ENCODE measurements around the gene CASP3. TPM values are rescaled to one million over a fixed set of nuclear protein-coding genes. Genes with fewer than 3 reads are reported as not detected.

CASP3 gene
- total and polyA plus RNA-seq, 7 experiments from 2014 or later = 2.9 to 73.4 (median 13.7) TPM

GRCh38 chr4:184688447-184688846 is 39.2 kb upstream of the CASP3 start:
- no peaks in the 10 kb centered on the region for H3K4me1 ChIP-seq (ENCODE audit: control insufficient read depth in 2 of 2, insufficient read depth in 2 of 2, low read length in 2 of 2)
- intact Hi-C loops (cut with micrococcal nuclease) = no loop called here
- ChIA-PET POLR2A (no interaction called here), CTCF (no interaction called here)
- no peak overlapping the region for H3K4me3 ChIP-seq (ENCODE audit: low read length)
- no peaks in the 10 kb centered on the region for H3K9me3 ChIP-seq (ENCODE audit: control insufficient read depth in 2 of 3, low read length in 3 of 3)
- ATAC-seq = no peak
- Mint-ChIP-seq H3K36me3 (peaks cover 0 to 38% (median 20%) of the 10 kb centered on the region in 5 donors), H3K27me3 (no peaks in the 10 kb centered on the region), H3K27ac (no peak overlapping the region), H3K4me1 (peaks cover 0 to 22% (median 7%) of the 10 kb centered on the region in 7 donors), H3K4me3 (no peak overlapping the region), H3K9me3 (peaks cover 0 to 2% (median 0%) of the 10 kb centered on the region in 11 donors)
- no peak overlapping the region for H3K27ac ChIP-seq (ENCODE audit: low read depth, low read length)
- H3K36me3 ChIP-seq (ENCODE audit: control insufficient read depth in 2 of 3, insufficient read depth in 3 of 3, low read length in 3 of 3) = peaks cover 0 to 5% (median 4%) of the 10 kb centered on the region in 3 experiments
- no peak for DNase-seq
- no peaks in the 10 kb centered on the region for H3K27me3 ChIP-seq (ENCODE audit: control insufficient read depth in 2 of 2, insufficient read depth in 2 of 2, low read length in 2 of 2)

- DNase-seq = no peak
- H3K9me3 ChIP-seq (ENCODE audit: control insufficient read depth in 2 of 3, low read length in 3 of 3) = no peaks in the 10 kb centered on the region
- Mint-ChIP-seq H3K4me1 (peaks cover 0 to 22% (median 7%) of the 10 kb centered on the region in 7 donors), H3K36me3 (peaks cover 0 to 34% (median 19%) of the 10 kb centered on the region in 5 donors), H3K27me3 (no peaks in the 10 kb centered on the region), H3K27ac (no peak overlapping the region), H3K4me3 (no peak overlapping the region), H3K9me3 (peaks cover 0 to 2% (median 0%) of the 10 kb centered on the region in 11 donors)
- ChIA-PET CTCF (interaction anchor here (0.6 kb wide), 1 partner anchor 43 kb away, joined by 3 read pairs; no protein-coding TSS in a partner anchor), POLR2A (interaction anchor here (0.6 kb wide), 1 partner anchor 34 kb away, joined by 3 read pairs; no protein-coding TSS in a partner anchor)
- H3K27me3 ChIP-seq (ENCODE audit: control insufficient read depth in 2 of 2, insufficient read depth in 2 of 2, low read length in 2 of 2) = no peaks in the 10 kb centered on the region
- no peak overlapping the region for H3K4me3 ChIP-seq (ENCODE audit: low read length)
- intact Hi-C loops (cut with micrococcal nuclease) = no loop called here
- no peaks in the 10 kb centered on the region for H3K4me1 ChIP-seq (ENCODE audit: control insufficient read depth in 2 of 2, insufficient read depth in 2 of 2, low read length in 2 of 2)
- ATAC-seq = no peak
- peaks cover 0 to 4% (median under 1%) of the 10 kb centered on the region in 3 experiments for H3K36me3 ChIP-seq (ENCODE audit: control insufficient read depth in 2 of 3, insufficient read depth in 3 of 3, low read length in 3 of 3)
- no peak overlapping the region for H3K27ac ChIP-seq (ENCODE audit: low read depth, low read length)
Measured at GRCh38 chr4:184688005-184688404, 38.8 kb upstream of the CASP3 start.

- CTCF ChIA-PET = interaction anchor here (0.9 kb wide), 1 partner anchor 16 kb away, joined by 3 read pairs; no protein-coding TSS in a partner anchor
- H3K4me1 Mint-ChIP-seq = peaks cover 0 to 21% (median 7%) of the 10 kb centered on the region in 7 donors
- Histone ChIP-seq H3K9me3 (ENCODE audit: control insufficient read depth in 2 of 3, low read length in 3 of 3) (no peaks in the 10 kb centered on the region), H3K36me3 (ENCODE audit: control insufficient read depth in 2 of 3, insufficient read depth in 3 of 3, low read length in 3 of 3) (peaks cover 0 to 4% (median 0%) of the 10 kb centered on the region in 3 experiments), H3K4me3 (ENCODE audit: low read length) (no peak overlapping the region), H3K4me1 (ENCODE audit: control insufficient read depth in 2 of 2, insufficient read depth in 2 of 2, low read length in 2 of 2) (no peaks in the 10 kb centered on the region), H3K27ac (ENCODE audit: low read depth, low read length) (no peak overlapping the region), H3K27me3 (ENCODE audit: control insufficient read depth in 2 of 2, insufficient read depth in 2 of 2, low read length in 2 of 2) (no peaks in the 10 kb centered on the region)
- peak overlapping the region in 3 of 9 donors; percentile 13 to 53 (median 50) for H3K27ac Mint-ChIP-seq
- H3K4me3 Mint-ChIP-seq = peak overlapping the region in 1 of 10 donors; percentile 23
- H3K9me3 Mint-ChIP-seq = no peaks in the 10 kb centered on the region
- POLR2A ChIA-PET = no interaction called here
- H3K36me3 Mint-ChIP-seq = peaks cover 0 to 30% (median 14%) of the 10 kb centered on the region in 5 donors
- intact Hi-C loops (cut with micrococcal nuclease) = no loop called here
- DNase-seq (no peak), ATAC-seq (peak; percentile 86)
- no peaks in the 10 kb centered on the region for H3K27me3 Mint-ChIP-seq
Measured at GRCh38 chr4:184684491-184685189, 35.4 kb upstream of the CASP3 start.

- H3K9me3 ChIP-seq (ENCODE audit: control insufficient read depth in 2 of 3, low read length in 3 of 3) = no peaks in the 10 kb centered on the region
- H3K36me3 ChIP-seq (ENCODE audit: control insufficient read depth in 2 of 3, insufficient read depth in 3 of 3, low read length in 3 of 3) = peaks cover 0 to 3% (median 0%) of the 10 kb centered on the region in 3 experiments
- Mint-ChIP-seq H3K4me1 (peaks cover 0 to 11% (median 7%) of the 10 kb centered on the region in 7 donors), H3K4me3 (no peak overlapping the region), H3K27ac (no peak overlapping the region), H3K36me3 (peaks cover 0 to 24% (median 14%) of the 10 kb centered on the region in 5 donors), H3K27me3 (no peaks in the 10 kb centered on the region), H3K9me3 (no peaks in the 10 kb centered on the region)
- CTCF ChIA-PET = no interaction called here
- POLR2A ChIA-PET = no interaction called here
- no peak overlapping the region for H3K4me3 ChIP-seq (ENCODE audit: low read length)
- H3K4me1 ChIP-seq (ENCODE audit: control insufficient read depth in 2 of 2, insufficient read depth in 2 of 2, low read length in 2 of 2) = no peaks in the 10 kb centered on the region
- intact Hi-C loops (cut with micrococcal nuclease) = no loop called here
- ATAC-seq (no peak), DNase-seq (no peak)
- H3K27ac ChIP-seq (ENCODE audit: low read depth, low read length) = no peak overlapping the region
- H3K27me3 ChIP-seq (ENCODE audit: control insufficient read depth in 2 of 2, insufficient read depth in 2 of 2, low read length in 2 of 2) = no peaks in the 10 kb centered on the region
Measured at GRCh38 chr4:184681916-184682315, 32.7 kb upstream of the CASP3 start.

GRCh38 chr4:184680698-184681097 is 31.5 kb upstream of the CASP3 start:
- Histone ChIP-seq H3K36me3 (ENCODE audit: control insufficient read depth in 2 of 3, insufficient read depth in 3 of 3, low read length in 3 of 3) (no peaks in the 10 kb centered on the region), H3K4me3 (ENCODE audit: low read length) (no peak overlapping the region), H3K9me3 (ENCODE audit: control insufficient read depth in 2 of 3, low read length in 3 of 3) (no peaks in the 10 kb centered on the region), H3K27ac (ENCODE audit: low read depth, low read length) (no peak overlapping the region), H3K27me3 (ENCODE audit: control insufficient read depth in 2 of 2, insufficient read depth in 2 of 2, low read length in 2 of 2) (no peaks in the 10 kb centered on the region), H3K4me1 (ENCODE audit: control insufficient read depth in 2 of 2, insufficient read depth in 2 of 2, low read length in 2 of 2) (no peaks in the 10 kb centered on the region)
- Mint-ChIP-seq H3K36me3 (peaks cover 0 to 19% (median 14%) of the 10 kb centered on the region in 5 donors), H3K9me3 (no peaks in the 10 kb centered on the region), H3K27me3 (no peaks in the 10 kb centered on the region), H3K4me3 (no peak overlapping the region), H3K27ac (no peak overlapping the region), H3K4me1 (peaks cover 0 to 11% (median 7%) of the 10 kb centered on the region in 7 donors)
- ChIA-PET CTCF (no interaction called here), POLR2A (no interaction called here)
- intact Hi-C loops (cut with micrococcal nuclease) = no loop called here
- ATAC-seq (no peak), DNase-seq (no peak)

GRCh38 chr4:184675821-184676492 is 26.7 kb upstream of the CASP3 start:
- intact Hi-C loops (cut with micrococcal nuclease) = no loop called here
- no peaks in the 10 kb centered on the region for H3K4me1 ChIP-seq (ENCODE audit: control insufficient read depth in 2 of 2, insufficient read depth in 2 of 2, low read length in 2 of 2)
- ChIA-PET CTCF (no interaction called here), POLR2A (interaction anchor here (0.6 kb wide), 1 partner anchor 21 kb away, joined by 4 read pairs; no protein-coding TSS in a partner anchor)
- Mint-ChIP-seq H3K27ac (no peak overlapping the region), H3K9me3 (no peaks in the 10 kb centered on the region), H3K27me3 (no peaks in the 10 kb centered on the region), H3K36me3 (peaks cover 0 to 45% (median 19%) of the 10 kb centered on the region in 5 donors), H3K4me1 (peaks cover 0 to 4% (median 0%) of the 10 kb centered on the region in 7 donors), H3K4me3 (no peak overlapping the region)
- H3K27me3 ChIP-seq (ENCODE audit: control insufficient read depth in 2 of 2, insufficient read depth in 2 of 2, low read length in 2 of 2) = no peaks in the 10 kb centered on the region
- H3K4me3 ChIP-seq (ENCODE audit: low read length) = no peak overlapping the region
- no peaks in the 10 kb centered on the region for H3K9me3 ChIP-seq (ENCODE audit: control insufficient read depth in 2 of 3, low read length in 3 of 3)
- ATAC-seq (no peak), DNase-seq (no peak)
- peaks cover 0 to 30% (median 0%) of the 10 kb centered on the region in 3 experiments for H3K36me3 ChIP-seq (ENCODE audit: control insufficient read depth in 2 of 3, insufficient read depth in 3 of 3, low read length in 3 of 3)
- no peak overlapping the region for H3K27ac ChIP-seq (ENCODE audit: low read depth, low read length)
